Measurements from ENCODE around the gene EXOSC5.

The EXOSC5 gene

GRCh38 chr19:41369769-41370168 is 27.4 kb downstream of the EXOSC5 start:
- Histone ChIP-seq H3F3A (ENCODE audit: insufficient read depth, low read length) (no peaks in the 10 kb centered on the region), H3K9me3 (ENCODE audit: low read length) (no peaks in the 10 kb centered on the region), H2AFZ (ENCODE audit: low read length) (no peak overlapping the region), H3K9ac (ENCODE audit: low read length) (no peak overlapping the region), H3K79me2 (ENCODE audit: insufficient read depth, low read length) (peaks cover 5% of the 10 kb centered on the region; the same call in 1 of the 2 replicates), H3K9me2 (ENCODE audit: low read depth, low read length) (no peaks in the 10 kb centered on the region), H3K4me1 (ENCODE audit: insufficient read depth, low read length, severe bottlenecking) (peaks cover 13% of the 10 kb centered on the region), H3K36me3 (ENCODE audit: insufficient read depth, low read length) (no peaks in the 10 kb centered on the region; the same call in 1 of the 2 replicates), H3K4me3 (ENCODE audit: low read depth, low read length, poor library complexity, severe bottlenecking) (no peak overlapping the region), H3K4me2 (ENCODE audit: low read length) (no peak overlapping the region), H3K27me3 (ENCODE audit: insufficient read depth, low read length) (no peaks in the 10 kb centered on the region), H4K20me1 (ENCODE audit: insufficient read depth, low read length) (no peaks in the 10 kb centered on the region), H3K27ac (ENCODE audit: low read depth, low read length, poor library complexity, severe bottlenecking) (no peak overlapping the region)
- TF ChIP-seq CTCF (IDR thresholded peaks at IDR 0.05; ENCODE audit: low read length) (no peak), EZH2 (IDR thresholded peaks at IDR 0.05; ENCODE audit: borderline replicate concordance, low read length) (no peak)

- no peaks in the 10 kb centered on the region for H3K27me3 ChIP-seq (ENCODE audit: insufficient read depth, low read length)
- H3K4me2 ChIP-seq (ENCODE audit: low read length) = no peak overlapping the region
- no peak overlapping the region for H2AFZ ChIP-seq (ENCODE audit: low read length)
- H3F3A ChIP-seq (ENCODE audit: insufficient read depth, low read length) = no peaks in the 10 kb centered on the region
- no peak for TF ChIP-seq EZH2 (IDR thresholded peaks at IDR 0.05; ENCODE audit: borderline replicate concordance, low read length)
- TF ChIP-seq CTCF (IDR thresholded peaks at IDR 0.05; ENCODE audit: low read length) = no peak
- H3K4me3 ChIP-seq (ENCODE audit: low read depth, low read length, poor library complexity, severe bottlenecking) = no peak overlapping the region
- H3K9ac ChIP-seq (ENCODE audit: low read length) = no peak overlapping the region
- peaks cover 22% of the 10 kb centered on the region for H3K4me1 ChIP-seq (ENCODE audit: insufficient read depth, low read length, severe bottlenecking)
- no peaks in the 10 kb centered on the region for H4K20me1 ChIP-seq (ENCODE audit: insufficient read depth, low read length)
- no peaks in the 10 kb centered on the region for H3K9me2 ChIP-seq (ENCODE audit: low read depth, low read length)
- no peaks in the 10 kb centered on the region for H3K9me3 ChIP-seq (ENCODE audit: low read length)
- peaks cover 5% of the 10 kb centered on the region; the same call in 1 of the 2 replicates for H3K79me2 ChIP-seq (ENCODE audit: insufficient read depth, low read length)
- H3K36me3 ChIP-seq (ENCODE audit: insufficient read depth, low read length) = no peaks in the 10 kb centered on the region
- peak overlapping the region; percentile 15 for H3K27ac ChIP-seq (ENCODE audit: low read depth, low read length, poor library complexity, severe bottlenecking)
Measured at GRCh38 chr19:41367848-41368301, 29.3 kb downstream of the EXOSC5 start.

GRCh38 chr19:41366089-41366488 is 31.1 kb downstream of the EXOSC5 start:
- Histone ChIP-seq H3K4me3 (ENCODE audit: low read depth, low read length, poor library complexity, severe bottlenecking) (no peak overlapping the region), H3K4me2 (ENCODE audit: low read length) (no peak overlapping the region), H3F3A (ENCODE audit: insufficient read depth, low read length) (no peaks in the 10 kb centered on the region), H4K20me1 (ENCODE audit: insufficient read depth, low read length) (no peaks in the 10 kb centered on the region), H3K9ac (ENCODE audit: low read length) (no peak overlapping the region), H3K4me1 (ENCODE audit: insufficient read depth, low read length, severe bottlenecking) (peaks cover 22% of the 10 kb centered on the region), H3K27ac (ENCODE audit: low read depth, low read length, poor library complexity, severe bottlenecking) (no peak overlapping the region), H3K27me3 (ENCODE audit: insufficient read depth, low read length) (no peaks in the 10 kb centered on the region), H3K36me3 (ENCODE audit: insufficient read depth, low read length) (no peaks in the 10 kb centered on the region), H3K79me2 (ENCODE audit: insufficient read depth, low read length) (peaks cover 5% of the 10 kb centered on the region; the same call in 1 of the 2 replicates), H3K9me2 (ENCODE audit: low read depth, low read length) (no peaks in the 10 kb centered on the region), H3K9me3 (ENCODE audit: low read length) (no peaks in the 10 kb centered on the region), H2AFZ (ENCODE audit: low read length) (no peak overlapping the region)
- peak; percentile 24 for TF ChIP-seq CTCF (IDR thresholded peaks at IDR 0.05; ENCODE audit: low read length)
- TF ChIP-seq EZH2 (IDR thresholded peaks at IDR 0.05; ENCODE audit: borderline replicate concordance, low read length) = no peak
